Measurements from ENCODE around the gene TP53INP2.
"Not testable (repeated sequence)": the region's sequence is repeated elsewhere in the genome, so short reads cannot be mapped to it uniquely, and the experiment has no call there.

TP53INP2 gene, protein sequence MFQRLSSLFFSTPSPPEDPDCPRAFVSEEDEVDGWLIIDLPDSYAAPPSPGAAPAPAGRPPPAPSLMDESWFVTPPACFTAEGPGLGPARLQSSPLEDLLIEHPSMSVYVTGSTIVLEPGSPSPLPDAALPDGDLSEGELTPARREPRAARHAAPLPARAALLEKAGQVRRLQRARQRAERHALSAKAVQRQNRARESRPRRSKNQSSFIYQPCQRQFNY

DNA sequence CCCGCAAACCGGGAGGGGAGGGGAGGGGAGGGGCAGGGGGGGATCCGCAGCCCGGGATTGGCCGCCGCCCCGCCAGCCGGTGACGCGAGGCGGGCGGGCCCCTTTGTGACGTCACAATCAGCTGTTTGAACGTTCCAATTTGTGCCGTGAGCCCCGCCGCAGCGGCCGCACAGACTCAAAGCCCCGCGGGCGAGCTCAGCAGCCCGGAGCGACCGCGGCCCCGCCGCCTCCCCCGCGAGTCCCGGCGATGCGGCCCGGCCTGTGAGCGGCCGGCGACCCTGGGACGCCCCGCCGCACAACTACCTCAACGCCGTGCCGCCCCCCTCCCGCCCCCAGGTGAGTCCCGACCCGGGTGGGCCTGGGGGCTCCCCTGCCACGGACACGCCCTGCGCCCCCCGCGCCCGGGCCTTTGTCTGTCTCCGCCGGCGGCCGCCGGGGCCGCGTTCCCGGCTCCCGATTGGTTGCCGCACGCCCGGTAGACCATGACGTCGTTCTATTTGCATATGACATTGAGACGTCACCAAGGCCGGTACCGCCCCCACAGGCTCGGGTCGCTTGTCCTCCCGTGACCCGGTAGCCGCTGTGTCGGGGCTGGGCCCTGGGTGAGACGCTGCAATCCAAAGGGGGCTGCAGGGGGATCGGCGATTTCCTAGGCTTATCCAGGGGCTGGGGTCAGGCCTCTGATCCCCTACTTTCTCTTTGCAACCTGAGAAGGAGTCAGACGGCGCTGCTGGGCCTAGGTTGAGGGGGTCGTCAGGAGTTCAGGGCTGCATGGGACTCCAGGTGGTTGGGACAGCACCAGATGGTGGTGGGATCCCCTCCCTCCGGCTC lies at the start of gene TP53INP2:
Gene TP53INP2 (plus strand): TSS at position 168 of the 831 bp plus-strand sequence. CDS start 4,396 bp downstream, outside the sequence.
- Histone ChIP-seq H3K27me3 (ENCODE audit: control insufficient read depth, insufficient read depth, low read length) (no peaks in the 10 kb centered on the region), H3K4me1 (ENCODE audit: control insufficient read depth, insufficient read depth, low read length) (peaks cover 25% of the 10 kb centered on the region), H3K9me3 (ENCODE audit: control insufficient read depth, low read length) (no peaks in the 10 kb centered on the region), H3K4me3 (ENCODE audit: low read length) (peak within 1 kb of the TSS; percentile 97), H3K9ac (ENCODE audit: low read length) (peak within 1 kb of the TSS; percentile 92), H3K36me3 (ENCODE audit: control insufficient read depth, insufficient read depth, low read length) (no peaks in the 10 kb centered on the region)

DNA sequence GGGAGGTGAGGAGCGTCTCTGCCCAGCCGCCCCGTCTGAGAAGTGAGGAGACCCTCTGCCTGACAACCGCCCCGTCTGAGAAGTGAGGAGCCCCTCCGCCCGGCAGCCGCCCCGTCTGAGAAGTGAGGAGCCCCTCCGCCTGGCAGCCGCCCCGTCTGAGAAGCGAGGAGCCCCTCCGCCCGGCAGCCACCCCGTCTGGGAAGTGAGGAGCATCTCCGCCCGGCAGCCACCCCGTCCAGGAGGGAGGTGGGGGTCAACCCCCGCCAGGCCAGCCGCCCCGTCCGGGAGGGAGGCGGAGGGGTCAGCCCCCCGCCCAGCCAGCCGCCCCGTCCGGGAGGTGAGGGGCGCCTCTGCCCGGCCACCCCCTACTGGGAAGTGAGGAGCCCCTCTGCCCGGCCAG lies 45.5 kb upstream of the TP53INP2 start:
- not testable (repeated sequence) for H3K36me3 ChIP-seq (ENCODE audit: control insufficient read depth, insufficient read depth, low read length)

GRCh38 chr20:34661811-34662210 lies 42.3 kb upstream of the TP53INP2 start:
- not testable (repeated sequence) for H3K9ac ChIP-seq (ENCODE audit: low read length); H3K36me3 ChIP-seq (ENCODE audit: control insufficient read depth, insufficient read depth, low read length); H3K4me1 ChIP-seq (ENCODE audit: control insufficient read depth, insufficient read depth, low read length); H3K9me3 ChIP-seq (ENCODE audit: control insufficient read depth, low read length); H3K27me3 ChIP-seq (ENCODE audit: control insufficient read depth, insufficient read depth, low read length); H3K4me3 ChIP-seq (ENCODE audit: low read length)

More for the DNA sequence above, 45.5 kb upstream of the TP53INP2 start:
- H3K4me1 ChIP-seq (ENCODE audit: control insufficient read depth, insufficient read depth, low read length); H3K9me3 ChIP-seq (ENCODE audit: control insufficient read depth, low read length); H3K9ac ChIP-seq (ENCODE audit: low read length); H3K27me3 ChIP-seq (ENCODE audit: control insufficient read depth, insufficient read depth, low read length); H3K4me3 ChIP-seq (ENCODE audit: low read length): not testable (repeated sequence)

DNA sequence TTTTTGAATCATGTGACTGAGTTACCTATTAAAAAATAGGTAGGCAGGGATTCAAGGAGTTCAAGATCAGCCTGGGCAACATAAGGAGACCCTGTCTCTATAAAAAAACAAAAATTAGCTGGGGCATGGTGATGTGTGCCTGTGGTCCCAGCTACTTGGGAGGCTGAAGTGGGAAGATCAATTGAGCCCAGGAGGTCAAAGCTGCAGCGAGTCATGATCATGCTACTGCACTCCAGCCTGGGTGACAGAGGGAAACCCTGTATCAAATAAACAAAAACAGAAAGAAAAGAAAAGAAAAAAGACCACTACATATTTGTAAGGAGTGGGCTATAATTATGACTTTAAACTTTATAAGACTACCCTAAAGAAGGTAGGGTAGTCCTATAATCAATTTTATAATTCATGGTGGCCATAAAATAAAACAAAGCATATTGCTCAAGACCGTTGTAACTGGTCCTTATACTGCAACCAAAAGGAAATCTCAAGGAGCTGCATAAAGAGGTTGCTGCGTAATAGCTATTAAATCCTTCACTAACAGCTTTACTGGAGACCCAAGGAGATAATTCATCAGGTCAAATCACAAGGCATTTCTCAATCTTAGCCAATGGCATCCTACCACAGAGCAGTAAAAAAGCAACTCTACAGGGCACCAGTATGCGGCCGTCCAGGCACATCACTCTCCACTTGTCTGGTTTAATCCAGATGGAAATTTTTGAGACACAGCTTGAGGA lies 40.8 kb upstream of the TP53INP2 start:
- H3K36me3 ChIP-seq (ENCODE audit: control insufficient read depth, insufficient read depth, low read length): no peaks in the 10 kb centered on the region
- no peaks in the 10 kb centered on the region for H3K4me1 ChIP-seq (ENCODE audit: control insufficient read depth, insufficient read depth, low read length)
- H3K9me3 ChIP-seq (ENCODE audit: control insufficient read depth, low read length): no peaks in the 10 kb centered on the region
- no peak overlapping the region for H3K4me3 ChIP-seq (ENCODE audit: low read length)
- H3K27me3 ChIP-seq (ENCODE audit: control insufficient read depth, insufficient read depth, low read length): no peaks in the 10 kb centered on the region
- no peak overlapping the region for H3K9ac ChIP-seq (ENCODE audit: low read length)

DNA sequence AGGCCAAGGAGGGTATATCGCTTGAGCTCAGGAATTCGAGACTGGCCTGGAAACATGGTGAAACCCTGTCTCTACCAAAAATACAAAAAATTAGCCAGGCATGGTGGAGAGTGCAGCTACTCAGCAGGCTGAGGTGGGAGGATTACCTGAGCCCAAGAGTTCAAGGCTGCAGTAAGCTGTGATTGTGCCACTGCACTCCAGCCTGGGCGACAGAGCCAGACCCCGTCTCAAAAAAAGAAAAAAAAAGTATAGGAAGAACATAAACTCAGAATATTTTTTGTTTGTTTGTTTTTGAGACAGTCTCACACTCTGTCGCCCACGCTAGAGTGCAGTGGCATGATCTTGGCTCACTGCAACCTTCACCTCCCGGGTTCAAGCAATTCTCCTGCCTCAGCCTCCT lies 39.4 kb upstream of the TP53INP2 start:
- H3K4me3 ChIP-seq (ENCODE audit: low read length); H3K9me3 ChIP-seq (ENCODE audit: control insufficient read depth, low read length); H3K4me1 ChIP-seq (ENCODE audit: control insufficient read depth, insufficient read depth, low read length); H3K9ac ChIP-seq (ENCODE audit: low read length); H3K36me3 ChIP-seq (ENCODE audit: control insufficient read depth, insufficient read depth, low read length); H3K27me3 ChIP-seq (ENCODE audit: control insufficient read depth, insufficient read depth, low read length): not testable (repeated sequence)

- Histone ChIP-seq H3K9ac (ENCODE audit: low read length) (no peak overlapping the region), H3K9me3 (ENCODE audit: control insufficient read depth, low read length) (no peaks in the 10 kb centered on the region), H3K4me3 (ENCODE audit: low read length) (no peak overlapping the region), H3K36me3 (ENCODE audit: control insufficient read depth, insufficient read depth, low read length) (no peaks in the 10 kb centered on the region), H3K4me1 (ENCODE audit: control insufficient read depth, insufficient read depth, low read length) (no peaks in the 10 kb centered on the region), H3K27me3 (ENCODE audit: control insufficient read depth, insufficient read depth, low read length) (no peaks in the 10 kb centered on the region)
Measured at GRCh38 chr20:34669094-34669493, 35.0 kb upstream of the TP53INP2 start.

- Histone ChIP-seq H3K4me1 (ENCODE audit: control insufficient read depth, insufficient read depth, low read length) (no peaks in the 10 kb centered on the region), H3K4me3 (ENCODE audit: low read length) (no peak overlapping the region), H3K9ac (ENCODE audit: low read length) (no peak overlapping the region), H3K36me3 (ENCODE audit: control insufficient read depth, insufficient read depth, low read length) (no peaks in the 10 kb centered on the region), H3K9me3 (ENCODE audit: control insufficient read depth, low read length) (no peaks in the 10 kb centered on the region), H3K27me3 (ENCODE audit: control insufficient read depth, insufficient read depth, low read length) (no peaks in the 10 kb centered on the region)
Measured at GRCh38 chr20:34673412-34673811, 30.7 kb upstream of the TP53INP2 start.

- H3K4me3 ChIP-seq (ENCODE audit: low read length): no peak overlapping the region
- no peak overlapping the region for H3K9ac ChIP-seq (ENCODE audit: low read length)
- H3K9me3 ChIP-seq (ENCODE audit: control insufficient read depth, low read length): no peaks in the 10 kb centered on the region
- H3K36me3 ChIP-seq (ENCODE audit: control insufficient read depth, insufficient read depth, low read length): no peaks in the 10 kb centered on the region
- no peaks in the 10 kb centered on the region for H3K27me3 ChIP-seq (ENCODE audit: control insufficient read depth, insufficient read depth, low read length)
- no peaks in the 10 kb centered on the region for H3K4me1 ChIP-seq (ENCODE audit: control insufficient read depth, insufficient read depth, low read length)
Measured at GRCh38 chr20:34675561-34675960, 28.6 kb upstream of the TP53INP2 start.

DNA sequence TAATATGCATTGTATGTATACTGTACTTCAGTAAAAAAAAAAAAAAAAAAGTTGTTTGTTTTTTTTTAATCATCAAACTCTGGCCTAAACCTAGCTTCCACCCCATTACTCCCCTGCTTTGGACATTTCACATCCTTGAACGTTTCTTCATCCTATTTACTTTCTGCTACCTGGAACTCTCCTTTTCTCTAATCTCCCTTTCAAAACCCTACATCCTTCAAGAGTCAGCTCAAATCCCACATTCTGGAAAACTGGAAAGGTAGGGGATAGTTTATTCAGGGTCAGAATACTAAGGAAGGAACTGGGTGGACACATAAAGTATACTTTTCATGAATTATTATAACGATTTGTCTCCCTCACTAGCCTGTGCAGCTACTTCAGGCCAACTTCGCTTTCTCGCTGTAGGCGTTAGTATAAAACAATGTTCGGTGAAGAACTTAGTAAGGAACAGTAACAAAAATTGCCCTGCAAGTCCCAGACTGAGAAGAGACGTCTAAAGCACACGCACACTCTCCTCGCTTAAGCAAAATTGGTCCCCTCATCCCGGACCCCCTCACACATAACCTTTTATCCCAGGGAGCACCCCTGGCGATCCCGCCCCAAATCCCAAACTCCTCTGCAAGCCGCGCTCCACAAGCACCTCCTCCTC lies 28.0 kb upstream of the TP53INP2 start:
- Histone ChIP-seq H3K36me3 (ENCODE audit: control insufficient read depth, insufficient read depth, low read length) (no peaks in the 10 kb centered on the region), H3K4me3 (ENCODE audit: low read length) (peak overlapping the region; percentile 11), H3K9ac (ENCODE audit: low read length) (peak overlapping the region; percentile 31), H3K4me1 (ENCODE audit: control insufficient read depth, insufficient read depth, low read length) (no peaks in the 10 kb centered on the region), H3K9me3 (ENCODE audit: control insufficient read depth, low read length) (no peaks in the 10 kb centered on the region), H3K27me3 (ENCODE audit: control insufficient read depth, insufficient read depth, low read length) (no peaks in the 10 kb centered on the region)

DNA sequence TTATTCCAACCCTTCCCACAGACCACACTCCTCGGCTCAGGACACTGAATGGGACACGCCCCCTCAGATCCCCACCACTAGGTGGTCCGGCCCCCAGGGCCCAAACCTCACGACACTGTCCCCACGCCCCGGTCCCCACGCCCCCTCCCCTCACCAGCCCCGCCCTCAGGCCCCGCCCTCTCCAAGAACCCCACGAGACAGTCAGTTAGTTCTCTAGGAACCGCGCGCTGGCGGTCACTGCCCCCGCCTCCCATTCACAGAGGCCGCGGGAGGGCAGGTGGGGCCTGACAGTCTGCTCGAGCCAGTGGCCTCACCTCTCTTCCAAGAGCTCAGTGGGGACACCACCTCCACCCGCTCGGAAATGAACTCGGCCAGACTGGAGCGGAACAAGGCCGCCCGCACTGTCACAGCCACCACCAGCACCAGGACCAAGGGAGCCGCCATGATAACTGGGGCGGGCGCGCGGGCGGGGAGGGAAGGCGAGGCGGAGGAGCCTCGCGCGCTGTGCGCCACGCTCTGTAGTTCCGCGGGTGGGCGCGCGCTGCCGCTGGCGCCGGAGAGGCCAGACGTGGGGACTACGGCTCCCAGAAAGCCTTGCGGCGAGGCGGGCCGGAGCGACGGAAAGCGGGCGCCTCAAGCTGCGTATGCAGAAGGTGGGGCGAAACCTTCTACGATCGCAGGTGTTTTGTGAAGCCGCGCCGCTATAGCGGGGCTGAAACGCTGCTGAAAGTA lies 27.3 kb upstream of the TP53INP2 start, which contains the start of gene PIGU:
Gene PIGU (minus strand): TSS at position 451 of the 732 bp plus-strand sequence. CDS start 7 bp downstream, at position 444.
- H3K36me3 ChIP-seq (ENCODE audit: control insufficient read depth, insufficient read depth, low read length): no peaks in the 10 kb centered on the region
- no peaks in the 10 kb centered on the region for H3K9me3 ChIP-seq (ENCODE audit: control insufficient read depth, low read length)
- H3K9ac ChIP-seq (ENCODE audit: low read length): peak within 1 kb of the TSS; percentile 55
- no peaks in the 10 kb centered on the region for H3K4me1 ChIP-seq (ENCODE audit: control insufficient read depth, insufficient read depth, low read length)
- H3K27me3 ChIP-seq (ENCODE audit: control insufficient read depth, insufficient read depth, low read length): no peaks in the 10 kb centered on the region
- H3K4me3 ChIP-seq (ENCODE audit: low read length): peak within 1 kb of the TSS; percentile 11

DNA sequence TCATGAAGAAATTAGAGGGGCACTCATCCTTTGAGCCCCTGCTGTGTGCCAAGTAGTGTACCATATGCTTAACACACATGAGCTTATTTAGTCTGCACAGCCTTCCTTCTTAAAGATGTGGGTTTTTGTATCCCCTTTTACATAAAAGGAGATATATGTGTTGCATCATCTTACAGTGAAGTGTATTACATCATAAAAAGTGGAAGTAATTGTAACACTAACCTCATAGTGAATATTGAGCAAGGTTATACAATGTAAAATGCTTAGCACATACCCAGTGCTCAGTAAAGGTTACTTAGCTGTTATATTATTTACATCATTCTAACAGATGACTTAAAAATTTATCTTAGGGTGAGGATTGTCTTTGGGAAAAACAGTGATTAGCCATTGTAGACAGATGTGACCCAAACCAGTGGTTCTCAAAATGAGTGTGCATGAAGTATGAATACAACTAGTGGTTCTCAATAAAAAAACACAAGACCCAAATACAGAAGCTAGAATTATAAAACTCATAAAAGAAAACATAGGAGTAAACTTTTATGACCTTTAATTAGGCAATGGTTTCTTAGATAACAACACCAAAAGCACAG lies 23.5 kb upstream of the TP53INP2 start:
- Histone ChIP-seq H3K9me3 (ENCODE audit: control insufficient read depth, low read length) (no peaks in the 10 kb centered on the region), H3K36me3 (ENCODE audit: control insufficient read depth, insufficient read depth, low read length) (no peaks in the 10 kb centered on the region), H3K27me3 (ENCODE audit: control insufficient read depth, insufficient read depth, low read length) (no peaks in the 10 kb centered on the region), H3K4me3 (ENCODE audit: low read length) (no peak overlapping the region), H3K4me1 (ENCODE audit: control insufficient read depth, insufficient read depth, low read length) (no peaks in the 10 kb centered on the region), H3K9ac (ENCODE audit: low read length) (no peak overlapping the region)
